C4-2B (cell line): ENCODE measurements around the gene TBX3.

Experiments used
- H3K27ac ChIP-seq: fragments of 450-650 bp; 2 replicates; pipeline ENCODE4 v1.5.1; 2017
- CTCF ChIP-seq: fragments of 450-650 bp; conservative IDR thresholded peaks from 2 replicates; pipeline ENCODE4 v1.5.1; 2017; ENCODE audit warnings: mild to moderate bottlenecking
- ZFX ChIP-seq: fragments of 450-650 bp; IDR thresholded peaks from 2 replicates; pipeline ENCODE4 v1.6.1; 2017

Gene TBX3

GRCh38 chr12:114670291-114670980 is 13.5 kb downstream of the TBX3 start:
- no peak for TF ChIP-seq CTCF
- no peak for TF ChIP-seq ZFX
- H3K27ac ChIP-seq: no peak overlapping the region

- peak overlapping the region; percentile 99 for H3K27ac ChIP-seq
- TF ChIP-seq ZFX (no peak), CTCF (no peak)
These were observed 14.3 kb downstream of the TBX3 start for GRCh38 chr12:114669401-114670290.

DNA sequence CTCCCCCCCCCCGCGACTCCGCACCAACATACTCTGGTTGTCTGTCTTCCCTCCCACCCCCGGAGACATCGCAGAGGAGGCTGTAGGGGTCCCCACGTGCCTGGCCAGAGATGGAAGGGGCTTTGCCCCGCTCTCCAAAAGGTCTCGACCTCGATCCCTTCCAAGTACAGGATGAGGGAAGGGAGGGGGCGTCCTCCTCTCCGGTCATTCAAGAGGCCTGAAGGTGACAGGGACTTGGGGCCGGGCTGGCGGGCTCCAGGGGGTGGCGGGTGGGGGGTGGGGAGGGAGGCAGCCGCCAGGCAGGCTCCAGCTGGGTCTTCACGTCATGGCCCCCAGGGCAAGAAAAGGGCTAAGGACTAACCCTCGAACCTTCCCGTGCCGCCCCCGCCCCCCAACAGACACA is 15.1 kb downstream of the TBX3 start:
- no peak for TF ChIP-seq ZFX
- no peak for TF ChIP-seq CTCF
- H3K27ac ChIP-seq: peak overlapping the region; percentile 99

DNA sequence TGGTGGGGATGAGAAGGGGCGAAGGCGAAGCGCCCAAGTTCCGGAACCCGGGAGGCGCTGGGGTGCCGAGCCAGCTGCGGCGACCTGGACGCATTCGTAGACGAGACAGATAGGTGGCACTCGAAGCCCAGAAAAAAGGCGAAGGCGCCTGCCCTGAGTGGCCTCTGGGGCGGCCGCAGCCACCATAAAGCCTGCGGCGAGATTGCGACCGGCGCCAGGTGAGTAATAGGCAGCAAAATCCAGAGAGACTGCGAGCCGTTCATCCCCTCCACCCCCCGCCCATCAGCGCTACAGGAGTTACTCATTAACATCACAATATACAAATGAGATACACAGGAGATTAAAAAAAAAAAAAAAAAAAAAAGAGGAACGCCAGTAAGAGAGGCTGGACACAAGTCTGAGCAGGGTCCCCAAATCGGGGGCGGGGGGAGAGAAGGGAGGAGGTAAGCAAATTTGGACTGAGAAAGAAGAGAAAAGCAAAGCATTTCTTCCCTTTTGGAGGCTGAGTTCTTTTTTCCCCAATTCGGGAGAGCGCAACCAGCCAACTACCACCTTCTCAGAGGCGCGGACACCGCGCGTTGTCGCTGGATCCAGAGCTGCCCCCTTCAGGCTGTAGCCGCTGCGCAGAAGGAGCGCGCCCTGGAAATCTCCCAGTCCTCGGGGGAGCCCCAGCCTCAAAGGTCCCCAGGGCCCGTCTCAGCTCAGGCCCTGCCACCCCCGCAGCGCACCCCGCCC is 15.7 kb downstream of the TBX3 start:
- no peak for TF ChIP-seq ZFX
- peak; percentile 75 for TF ChIP-seq CTCF
- peak overlapping the region; percentile 99 for H3K27ac ChIP-seq

DNA sequence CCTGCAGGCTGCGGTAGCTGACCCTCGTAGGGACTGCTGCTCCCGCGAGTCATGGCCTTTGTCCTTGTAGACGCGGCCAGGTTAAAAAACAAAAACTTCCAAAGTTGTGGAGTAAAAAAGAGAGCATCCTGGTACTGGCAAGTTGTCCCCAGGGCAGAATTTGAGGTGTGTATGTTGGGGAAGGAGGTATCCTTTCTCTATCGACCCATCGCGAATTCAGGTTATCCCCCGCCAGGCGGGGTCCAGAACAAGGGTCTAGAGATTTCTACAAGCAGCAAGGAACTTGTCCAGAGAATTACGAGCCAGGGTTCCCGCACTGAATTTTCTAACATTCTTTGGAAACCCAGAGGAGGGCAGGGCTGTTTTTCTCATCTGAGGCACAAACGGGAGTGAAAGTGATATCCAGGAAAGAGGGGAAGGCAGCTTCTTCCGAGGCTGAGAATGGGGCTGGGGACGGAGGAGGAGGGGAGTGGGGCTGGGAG is 16.3 kb downstream of the TBX3 start:
- peak overlapping the region; percentile 99 for H3K27ac ChIP-seq
- TF ChIP-seq CTCF (no peak), ZFX (no peak)

DNA sequence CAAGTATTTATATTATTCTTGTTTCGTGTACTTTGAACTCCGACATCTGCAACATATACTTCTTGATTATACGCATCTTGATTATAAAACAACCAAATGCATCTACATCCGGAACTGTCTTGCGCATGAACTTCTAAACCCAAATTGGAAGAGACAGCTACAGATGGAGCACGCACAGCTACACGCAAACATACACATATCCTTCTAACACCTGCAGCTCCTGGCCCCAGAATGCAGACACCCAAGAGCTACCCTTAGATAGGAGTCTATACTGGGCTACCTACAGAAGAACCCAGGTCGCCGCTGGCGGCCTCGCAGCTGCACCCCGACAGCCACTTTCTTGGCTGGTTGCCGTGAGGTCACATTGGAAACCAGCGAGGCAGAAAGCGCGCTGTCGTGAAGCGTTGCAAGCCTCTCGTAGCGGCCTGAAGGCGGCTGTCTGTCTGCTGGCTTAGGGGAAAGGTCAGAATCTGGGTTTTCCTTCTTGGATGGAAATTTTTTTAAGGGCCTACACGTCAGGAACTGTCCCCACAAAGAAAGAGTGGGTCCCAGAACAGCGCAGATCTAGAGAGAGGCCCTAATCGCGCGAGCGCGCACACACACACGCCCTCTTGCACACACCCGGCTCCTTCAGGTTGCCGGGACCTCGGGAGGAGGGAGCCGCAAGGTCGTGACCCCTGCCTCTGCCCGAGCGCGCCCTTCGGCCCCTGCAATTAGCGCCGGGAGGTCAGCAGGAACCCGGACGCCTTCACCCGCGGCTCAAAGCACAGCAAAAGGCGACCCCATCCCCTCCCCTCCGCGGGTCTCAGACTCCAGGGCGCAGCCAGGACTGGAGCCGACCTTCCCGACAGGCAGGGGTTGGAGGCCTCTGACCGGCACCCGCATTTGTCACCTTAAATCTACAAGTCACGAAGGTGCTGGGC is 17.0 kb downstream of the TBX3 start:
- TF ChIP-seq ZFX: no peak
- peak overlapping the region; percentile 99 for H3K27ac ChIP-seq
